Fibroblast of lung (primary cell): ENCODE measurements around the gene BMERB1. TPM values are rescaled to one million over a fixed set of nuclear protein-coding genes. Genes with fewer than 3 reads are reported as not detected.

ENCODE experiments used
- DNase-seq, 2 donors: peaks; one replicate each; pipeline versions ENCODE4 v3.0.0 to v3.0.0-alpha.2; 2010; ENCODE audit warnings: low read depth in 2 of 2
- H2AFZ ChIP-seq: 2 replicates; pipeline ENCODE4 v1.5.1; 2012; ENCODE audit warnings: low read length, control low read depth, inconsistent platforms
- H3K27ac ChIP-seq: 2 replicates; pipeline ENCODE4 v1.5.1; 2011; ENCODE audit warnings: low read length, control low read depth; ENCODE audit not compliant: insufficient read depth
- H3K27me3 ChIP-seq: 2 replicates; pipeline ENCODE4 v1.5.1; 2011; ENCODE audit warnings: mild to moderate bottlenecking, low read length; ENCODE audit not compliant: control insufficient read depth, insufficient read depth
- H3K36me3 ChIP-seq: 2 replicates; pipeline ENCODE4 v1.5.1; 2011; ENCODE audit warnings: low read length; ENCODE audit not compliant: control insufficient read depth, insufficient read depth
- H3K4me1 ChIP-seq: 2 replicates; pipeline ENCODE4 v1.5.1; 2011; ENCODE audit warnings: low read length; ENCODE audit not compliant: control insufficient read depth, insufficient read depth; ENCODE audit errors: extremely low read depth
- H3K4me2 ChIP-seq: 2 replicates; pipeline ENCODE4 v1.5.1; 2011; ENCODE audit warnings: low read length, control low read depth; ENCODE audit not compliant: insufficient read depth; ENCODE audit errors: extremely low read depth
- H3K4me3 ChIP-seq, 4 experiments: fragments of 200-600 bp in 1 of 4; sonication (generic) in 1 of 4; replicated peaks in 1 of 4; 2 replicates each; pipeline ENCODE4 v1.5.1; 2011 to 2016; ENCODE audit warnings: low read length in 4 of 4, low read depth in 3 of 4, mild to moderate bottlenecking in 3 of 4, control low read depth in 2 of 4, inconsistent platforms in 1 of 4, mixed read lengths in 1 of 4; ENCODE audit not compliant: insufficient read depth in 1 of 4; ENCODE audit errors: control extremely low read depth in 1 of 4
- H3K79me2 ChIP-seq: 2 replicates; pipeline ENCODE4 v1.5.1; 2012; ENCODE audit warnings: mild to moderate bottlenecking, low read length, inconsistent platforms; ENCODE audit not compliant: control insufficient read depth, insufficient read depth
- H3K9ac ChIP-seq: 2 replicates; pipeline ENCODE4 v1.5.1; 2011; ENCODE audit warnings: mild to moderate bottlenecking, low read length, control low read depth; ENCODE audit not compliant: insufficient read depth
- H3K9me3 ChIP-seq: 2 replicates; pipeline ENCODE4 v1.5.1; 2012; ENCODE audit warnings: low read depth, low read length; ENCODE audit not compliant: control insufficient read depth, insufficient read depth
- H4K20me1 ChIP-seq: 2 replicates; pipeline ENCODE4 v1.5.1; 2011; ENCODE audit warnings: low read length; ENCODE audit not compliant: control insufficient read depth, insufficient read depth; ENCODE audit errors: extremely low read depth
- EZH2 ChIP-seq: IDR thresholded peaks from 2 replicates; pipeline ENCODE4 v1.5.1; 2012; ENCODE audit warnings: low read length, control low read depth, mild to moderate bottlenecking; ENCODE audit errors: missing control alignments
- polyA plus RNA-seq, 2 donors: library from polyadenylated mRNA; depleted of rRNA in 1 of 2; stranded (reverse) in 1 of 2; unstranded in 1 of 2; fragments of >200 nt; gene quantifications; 2 replicates each; pipeline ENCODE4 v1.2.1, GENCODE V29; 2011 to 2012; ENCODE audit warnings: missing spikeins in 1 of 2
- total RNA-seq: library from RNA; depleted of rRNA; stranded (reverse); fragments of >200 nt; gene quantifications from 2 replicates; pipeline ENCODE4 v1.2.1, GENCODE V29; 2014
- TF ChIP-seq, protein P1 (sequence below), 2 donors: IDR thresholded peaks in 1 of 2; conservative IDR thresholded peaks in 1 of 2; 1 replicate in 1 of 2; 2 replicates in 1 of 2; pipeline ENCODE4 v1.5.1; 2011 to 2012; ENCODE audit warnings: low read length in 2 of 2, control low read depth in 1 of 2, inconsistent platforms in 1 of 2, low read depth in 1 of 2, mild to moderate bottlenecking in 1 of 2

The BMERB1 gene
- total and polyA plus RNA-seq, 2 donors (not counting 1 experiment from before 2014, with no cell fraction given), result 39.1 to 46.0 TPM

DNA sequence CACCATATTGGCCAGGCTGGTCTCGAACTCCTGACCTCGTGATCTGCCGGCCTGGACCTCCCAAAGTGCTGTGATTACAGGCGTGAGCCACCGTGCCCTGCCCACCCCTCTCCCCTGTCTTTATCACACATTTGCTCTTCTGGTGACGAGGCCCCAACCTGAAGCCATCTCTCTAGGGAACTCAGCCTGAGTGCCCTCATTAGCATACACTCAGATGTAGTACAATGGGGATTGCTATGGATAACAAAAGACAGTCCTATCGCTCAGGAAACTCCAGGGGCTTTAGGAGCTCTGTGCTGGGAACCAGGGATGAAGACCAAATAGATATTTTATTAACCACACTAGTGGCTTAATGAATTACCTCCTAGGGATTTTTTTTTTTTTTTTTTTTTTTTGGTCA, 107.9 kb downstream of the BMERB1 start:
- Histone ChIP-seq H3K9ac (no peak overlapping the region), H3K9me3 (no peaks in the 10 kb centered on the region), H3K4me1 (no peaks in the 10 kb centered on the region), H3K27ac (no peak overlapping the region), H3K4me3 (no peak overlapping the region), H4K20me1 (no peaks in the 10 kb centered on the region), H3K27me3 (no peaks in the 10 kb centered on the region), H3K79me2 (no peaks in the 10 kb centered on the region), H3K4me2 (no peak overlapping the region), H3K36me3 (no peaks in the 10 kb centered on the region), H2AFZ (no peak overlapping the region)
- no peak for DNase-seq
- no peak for TF ChIP-seq EZH2
- TF ChIP-seq, protein P1, sequence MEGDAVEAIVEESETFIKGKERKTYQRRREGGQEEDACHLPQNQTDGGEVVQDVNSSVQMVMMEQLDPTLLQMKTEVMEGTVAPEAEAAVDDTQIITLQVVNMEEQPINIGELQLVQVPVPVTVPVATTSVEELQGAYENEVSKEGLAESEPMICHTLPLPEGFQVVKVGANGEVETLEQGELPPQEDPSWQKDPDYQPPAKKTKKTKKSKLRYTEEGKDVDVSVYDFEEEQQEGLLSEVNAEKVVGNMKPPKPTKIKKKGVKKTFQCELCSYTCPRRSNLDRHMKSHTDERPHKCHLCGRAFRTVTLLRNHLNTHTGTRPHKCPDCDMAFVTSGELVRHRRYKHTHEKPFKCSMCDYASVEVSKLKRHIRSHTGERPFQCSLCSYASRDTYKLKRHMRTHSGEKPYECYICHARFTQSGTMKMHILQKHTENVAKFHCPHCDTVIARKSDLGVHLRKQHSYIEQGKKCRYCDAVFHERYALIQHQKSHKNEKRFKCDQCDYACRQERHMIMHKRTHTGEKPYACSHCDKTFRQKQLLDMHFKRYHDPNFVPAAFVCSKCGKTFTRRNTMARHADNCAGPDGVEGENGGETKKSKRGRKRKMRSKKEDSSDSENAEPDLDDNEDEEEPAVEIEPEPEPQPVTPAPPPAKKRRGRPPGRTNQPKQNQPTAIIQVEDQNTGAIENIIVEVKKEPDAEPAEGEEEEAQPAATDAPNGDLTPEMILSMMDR (conservative IDR thresholded peaks at IDR 0.05 in 1 of 2, IDR thresholded peaks at IDR 0.05 in 1 of 2; ENCODE audit: low read depth in 1 of 2, low read length in 2 of 2), result no peak

GRCh38 chr16:15542734-15543347, 108.5 kb downstream of the BMERB1 start:
- no peaks in the 10 kb centered on the region for H3K36me3 ChIP-seq

GRCh38 chr16:15544405-15544804, 110.0 kb downstream of the BMERB1 start:
- no peaks in the 10 kb centered on the region for H3K27me3 ChIP-seq
- TF ChIP-seq EZH2, result no peak
- TF ChIP-seq, protein P1 (conservative IDR thresholded peaks at IDR 0.05 in 1 of 2, IDR thresholded peaks at IDR 0.05 in 1 of 2; ENCODE audit: low read depth in 1 of 2, low read length in 2 of 2), result no peak
- H3K9me3 ChIP-seq, result no peaks in the 10 kb centered on the region
- DNase-seq, result no peak
- H3K4me2 ChIP-seq, result no peak overlapping the region
- no peak overlapping the region for H3K9ac ChIP-seq
- no peak overlapping the region for H3K27ac ChIP-seq
- H3K4me1 ChIP-seq, result no peaks in the 10 kb centered on the region
- no peaks in the 10 kb centered on the region for H3K79me2 ChIP-seq
- H3K36me3 ChIP-seq, result no peaks in the 10 kb centered on the region
- H2AFZ ChIP-seq, result no peak overlapping the region
- H4K20me1 ChIP-seq, result no peaks in the 10 kb centered on the region
- H3K4me3 ChIP-seq, result no peak overlapping the region

More at GRCh38 chr16:15542734-15543347, 108.5 kb downstream of the BMERB1 start:
- Histone ChIP-seq H3K27ac (no peak overlapping the region), H2AFZ (no peak overlapping the region), H3K9ac (no peak overlapping the region), H3K4me1 (no peaks in the 10 kb centered on the region), H3K4me2 (no peak overlapping the region), H3K79me2 (no peaks in the 10 kb centered on the region), H3K27me3 (no peaks in the 10 kb centered on the region), H3K4me3 (no peak overlapping the region), H4K20me1 (no peaks in the 10 kb centered on the region), H3K9me3 (no peaks in the 10 kb centered on the region)
- no peak for TF ChIP-seq EZH2
- TF ChIP-seq, protein P1 (conservative IDR thresholded peaks at IDR 0.05 in 1 of 2, IDR thresholded peaks at IDR 0.05 in 1 of 2; ENCODE audit: low read depth in 1 of 2, low read length in 2 of 2), result no peak
- DNase-seq, result no peak
